Thoracic aorta (tissue), 2 donors: ENCODE measurements around the gene PRC1. TPM values are rescaled to one million over a fixed set of nuclear protein-coding genes. Genes with fewer than 3 reads are reported as not detected.

Experiments used
- ATAC-seq: fragments of 150-250 bp; one replicate; pipeline ENCODE4 v1.8.0; 2017; ENCODE audit warnings: low read depth; ENCODE audit not compliant: insufficient number of reproducible peaks, low FRiP score
- DNase-seq: peaks from one replicate; pipeline ENCODE4 v3.0.0-alpha.2; 2020; ENCODE audit warnings: low spot score
- H3K27ac ChIP-seq, 2 donors: fragments of 200-600 bp; sonication (generic); 1 replicate in 1 of 2; 2 replicates in 1 of 2; pipeline ENCODE4 v1.5.1; 2016; ENCODE audit warnings: mild to moderate bottlenecking in 2 of 2, moderate library complexity in 2 of 2
- H3K27me3 ChIP-seq: fragments of 200-600 bp; sonication (generic); replicated peaks from 2 replicates; pipeline ENCODE4 v1.6.0; 2016; ENCODE audit warnings: mild to moderate bottlenecking; ENCODE audit not compliant: insufficient read depth
- H3K36me3 ChIP-seq: fragments of 200-600 bp; sonication (generic); one replicate; pipeline ENCODE4 v1.5.1; 2016
- H3K4me1 ChIP-seq, 2 donors: fragments of 200-600 bp; sonication (generic); 1 replicate in 1 of 2; 2 replicates in 1 of 2; pipeline versions ENCODE4 v1.5.1 to v1.6.0; 2016; ENCODE audit warnings: low read depth in 2 of 2, mild to moderate bottlenecking in 1 of 2; ENCODE audit not compliant: control insufficient read depth in 1 of 2
- H3K4me3 ChIP-seq: fragments of 200-600 bp; sonication (generic); 2 replicates; pipeline ENCODE4 v1.5.1; 2016; ENCODE audit warnings: mild to moderate bottlenecking
- H3K9me3 ChIP-seq: fragments of 200-600 bp; sonication (generic); 2 replicates; pipeline ENCODE4 v1.5.1; 2016
- CTCF ChIP-seq: fragments of 200-600 bp; sonication (generic); IDR thresholded peaks from one replicate; pipeline ENCODE4 v1.5.1; 2019; ENCODE audit warnings: antibody characterized with exemption
- total RNA-seq, 2 donors: library from RNA; depleted of rRNA; stranded (reverse); fragments of >200 nt; gene quantifications; one replicate each; pipeline versions ENCODE4 v1.1.0 to v1.2.3, GENCODE V29; 2016

The PRC1 gene
- total RNA-seq, 2 donors from 2014 or later = 5.1 to 20.5 TPM

GRCh38 chr15:90990446-90990845, 3.9 kb downstream of the PRC1 start:
- no peak for ATAC-seq
- Histone ChIP-seq H3K27me3 (no peaks in the 10 kb centered on the region), H3K36me3 (no peaks in the 10 kb centered on the region), H3K4me3 (no peak overlapping the region), H3K27ac (no peak overlapping the region), H3K4me1 (peaks cover 3 to 15% of the 10 kb centered on the region in 2 donors), H3K9me3 (no peaks in the 10 kb centered on the region)
- no peak for TF ChIP-seq CTCF
- no peak for DNase-seq

- Histone ChIP-seq H3K27me3 (no peaks in the 10 kb centered on the region), H3K27ac (no peak overlapping the region), H3K4me1 (peaks cover 0 to 15% of the 10 kb centered on the region in 2 donors), H3K36me3 (no peaks in the 10 kb centered on the region), H3K9me3 (no peaks in the 10 kb centered on the region), H3K4me3 (no peak overlapping the region)
- ATAC-seq = no peak
- no peak for DNase-seq
- no peak for TF ChIP-seq CTCF
These were observed 5.1 kb downstream of the PRC1 start for GRCh38 chr15:90989040-90989768.

GRCh38 chr15:90988296-90988695, 6.0 kb downstream of the PRC1 start:
- ATAC-seq = no peak
- Histone ChIP-seq H3K27ac (no peak overlapping the region), H3K36me3 (no peaks in the 10 kb centered on the region), H3K27me3 (no peaks in the 10 kb centered on the region), H3K4me3 (no peak overlapping the region), H3K9me3 (no peaks in the 10 kb centered on the region), H3K4me1 (peaks cover 0 to 8% of the 10 kb centered on the region in 2 donors)
- no peak for DNase-seq
- no peak for TF ChIP-seq CTCF

GRCh38 chr15:90987561-90988141, 6.7 kb downstream of the PRC1 start:
- no peaks in the 10 kb centered on the region for H3K36me3 ChIP-seq
- TF ChIP-seq CTCF = no peak
- H3K4me3 ChIP-seq = no peak overlapping the region
- peaks cover 0 to 5% of the 10 kb centered on the region in 2 donors for H3K4me1 ChIP-seq
- ATAC-seq (no peak), DNase-seq (no peak)
- H3K27ac ChIP-seq = no peak overlapping the region
- no peaks in the 10 kb centered on the region for H3K27me3 ChIP-seq
- H3K9me3 ChIP-seq = no peaks in the 10 kb centered on the region

- H3K36me3 ChIP-seq = no peaks in the 10 kb centered on the region
- ATAC-seq (no peak), DNase-seq (no peak)
- H3K4me3 ChIP-seq = no peak overlapping the region
- peaks cover 0 to 5% of the 10 kb centered on the region in 2 donors for H3K4me1 ChIP-seq
- no peak overlapping the region for H3K27ac ChIP-seq
- TF ChIP-seq CTCF = no peak
- H3K9me3 ChIP-seq = no peaks in the 10 kb centered on the region
- no peaks in the 10 kb centered on the region for H3K27me3 ChIP-seq
These were observed 7.4 kb downstream of the PRC1 start for GRCh38 chr15:90986790-90987507.
